CD4-positive, alpha-beta T cell treated with Interleukin-4 for 4 hours (primary cell): Measurements from ENCODE around the gene STEAP3.

Experiments used
- DNase-seq: peaks from one replicate; pipeline ENCODE4 v3.0.0-alpha.2; 2020

The STEAP3 gene

DNA sequence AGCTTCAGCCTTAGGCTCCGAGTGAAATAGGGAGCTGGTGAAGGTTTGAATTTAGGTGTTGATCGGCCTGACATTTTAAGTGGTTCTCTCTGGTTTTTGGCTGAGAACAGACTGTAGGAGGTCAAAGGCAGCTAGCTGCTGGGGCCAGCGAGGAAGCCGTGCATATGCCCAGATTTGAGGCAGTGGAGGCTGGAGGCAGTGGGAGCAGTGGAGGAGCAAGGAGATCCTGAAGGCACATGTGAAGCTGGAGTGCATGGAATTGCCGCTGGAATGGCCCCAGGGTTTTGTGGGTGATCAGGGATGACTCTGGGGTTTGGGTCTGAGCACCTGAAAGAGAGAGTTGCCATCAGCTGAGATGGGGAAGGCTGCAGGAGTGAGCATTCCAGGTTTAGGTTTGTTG lies 25.1 kb downstream of the STEAP3 start:
- DNase-seq: no peak

DNA sequence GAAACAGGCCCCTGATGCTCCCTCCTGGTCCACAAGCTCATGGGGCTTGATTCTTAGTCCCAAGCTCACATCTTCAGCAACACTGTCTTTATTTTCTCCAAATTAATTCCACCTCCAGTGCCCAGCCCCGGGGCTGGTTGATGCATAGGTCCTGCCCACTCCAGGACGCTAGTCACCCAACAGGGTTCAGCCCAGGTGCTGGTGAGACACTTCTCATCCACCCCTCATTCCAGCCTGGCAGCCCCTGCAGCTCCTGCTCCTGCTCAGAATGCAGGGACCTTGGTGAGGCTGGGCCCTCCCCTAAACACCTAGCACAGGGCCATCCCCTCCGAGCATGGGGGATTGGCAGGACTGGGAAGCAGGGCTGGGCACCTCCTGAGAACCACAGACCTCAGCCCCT lies 25.7 kb downstream of the STEAP3 start:
- no peak for DNase-seq

DNA sequence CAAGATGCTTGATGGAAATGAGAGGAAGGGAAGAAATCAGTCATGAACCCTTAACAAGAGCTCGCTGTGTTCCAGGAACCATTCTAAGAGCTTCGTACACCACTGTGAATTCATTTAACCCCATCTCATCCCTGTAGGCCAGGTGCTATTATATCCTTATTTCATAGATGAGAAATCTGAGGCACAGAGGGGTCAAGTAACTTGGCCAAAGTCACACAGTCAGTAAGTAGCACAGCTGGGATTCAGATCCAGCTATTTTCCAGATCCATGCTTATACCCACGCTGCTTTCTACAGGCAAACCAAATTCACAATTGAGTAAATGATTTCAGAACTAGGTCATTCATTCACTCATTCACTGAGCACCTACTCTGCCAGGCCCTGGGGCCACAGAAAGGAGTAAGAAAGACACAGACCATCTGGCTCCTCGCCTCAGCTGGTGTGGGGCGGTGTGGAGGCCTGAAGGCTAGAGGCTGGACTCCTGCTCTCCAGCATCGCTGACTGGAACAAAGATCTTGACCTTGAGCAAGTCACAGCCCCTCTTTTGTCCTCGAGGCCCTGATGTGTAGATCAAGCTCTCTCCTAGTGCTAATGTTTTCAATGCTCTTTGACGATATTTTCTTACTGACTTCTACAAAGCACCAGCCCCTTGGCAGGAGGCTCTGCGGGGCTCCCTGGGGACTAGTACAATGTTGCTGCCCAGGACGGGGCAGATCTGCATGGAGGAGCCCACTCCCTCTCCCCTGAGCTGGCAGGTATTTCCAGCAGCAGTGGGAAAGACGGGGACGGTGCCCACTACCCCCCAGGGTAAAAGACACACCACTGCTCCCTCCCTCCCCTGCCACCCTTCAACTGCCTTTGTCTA lies 26.5 kb downstream of the STEAP3 start:
- DNase-seq: no peak

DNA sequence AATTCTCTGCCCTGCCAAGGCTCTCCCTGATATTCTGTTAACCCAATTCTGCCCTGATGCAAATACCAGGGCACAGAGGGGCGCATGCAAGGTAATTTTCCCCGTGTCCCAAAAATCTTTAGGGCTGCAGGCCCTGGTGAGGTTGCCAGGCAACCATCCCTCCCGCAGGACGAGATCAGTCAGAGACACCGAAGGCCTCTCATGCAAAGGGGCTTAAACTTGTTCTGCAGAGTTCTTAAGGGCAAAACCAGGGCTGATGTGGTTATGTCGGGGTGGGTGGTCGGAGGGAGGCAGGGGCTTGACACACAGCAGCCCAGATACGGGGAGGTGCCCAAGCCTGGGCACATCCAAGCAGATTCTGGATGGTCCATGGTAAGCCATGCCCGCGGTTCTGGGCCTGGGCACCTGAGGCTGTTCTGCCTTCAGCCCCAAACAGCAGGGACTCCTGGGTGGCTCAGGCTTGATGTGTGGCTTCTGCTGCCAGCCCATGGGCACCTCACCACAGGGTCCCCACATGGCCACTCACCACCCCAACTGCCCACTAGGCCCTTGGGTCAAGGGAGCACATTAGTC lies 27.2 kb downstream of the STEAP3 start:
- DNase-seq: no peak

DNA sequence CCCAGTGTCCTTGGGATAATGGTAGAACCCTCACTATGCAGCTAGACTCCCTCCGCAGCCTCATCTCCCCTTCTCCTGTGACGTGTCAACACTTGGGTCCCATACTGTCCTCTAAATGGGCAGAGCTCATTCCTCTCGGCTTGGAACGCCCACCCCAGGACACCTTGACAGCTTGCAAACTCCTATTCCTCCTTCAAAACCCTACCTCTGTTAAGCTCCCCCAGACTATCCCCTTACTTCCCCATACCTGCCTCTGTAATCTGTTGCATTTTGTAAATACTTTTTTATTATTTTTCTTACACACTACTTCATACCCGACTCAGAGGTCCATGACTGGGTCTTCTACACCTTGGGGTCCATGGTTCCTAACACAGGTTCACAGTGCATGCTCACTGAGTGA lies 28.0 kb downstream of the STEAP3 start:
- DNase-seq: no peak

DNA sequence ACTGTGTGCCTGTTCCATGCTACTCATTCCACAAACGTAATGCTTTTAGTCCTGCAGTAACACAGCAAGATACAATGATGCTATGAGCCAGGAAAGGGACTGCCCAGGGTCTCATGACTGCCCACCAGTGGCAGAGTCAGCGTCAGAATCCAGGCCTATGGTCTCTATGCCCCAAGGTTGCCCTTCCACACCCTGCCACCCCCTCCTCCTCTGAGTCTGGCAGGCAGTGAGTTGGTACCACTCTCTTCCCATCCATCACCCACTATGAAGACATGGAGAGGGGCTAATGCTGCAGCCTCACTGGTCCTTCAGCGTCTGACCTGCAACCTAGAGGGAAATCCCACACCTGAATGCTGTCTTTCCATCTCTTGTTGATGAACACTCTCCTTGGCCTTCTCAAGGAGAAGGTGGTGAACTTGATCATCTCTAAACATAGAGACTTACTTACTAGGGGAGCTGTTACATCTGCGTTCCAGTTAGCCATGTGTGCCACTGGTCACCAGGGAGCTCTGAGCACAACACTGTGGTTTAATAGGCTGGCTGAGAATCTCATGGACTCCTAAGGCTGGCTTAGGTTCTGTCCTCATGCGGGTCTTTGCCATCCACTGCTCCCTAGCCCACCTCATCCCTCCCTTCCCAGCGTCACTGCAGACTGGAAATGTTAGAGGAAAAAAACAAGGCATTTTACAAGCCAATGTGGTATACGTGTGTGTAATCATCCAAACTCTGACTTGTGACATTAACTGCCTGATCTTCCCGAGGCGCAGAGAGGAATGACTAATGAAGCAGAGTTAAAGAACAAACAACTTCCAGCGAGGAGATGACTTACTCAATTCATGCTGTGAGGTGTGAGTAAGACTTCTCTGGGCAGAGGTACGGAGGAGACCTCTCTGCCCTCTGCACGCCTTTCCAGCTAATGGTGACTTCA lies 28.8 kb downstream of the STEAP3 start:
- no peak for DNase-seq

DNA sequence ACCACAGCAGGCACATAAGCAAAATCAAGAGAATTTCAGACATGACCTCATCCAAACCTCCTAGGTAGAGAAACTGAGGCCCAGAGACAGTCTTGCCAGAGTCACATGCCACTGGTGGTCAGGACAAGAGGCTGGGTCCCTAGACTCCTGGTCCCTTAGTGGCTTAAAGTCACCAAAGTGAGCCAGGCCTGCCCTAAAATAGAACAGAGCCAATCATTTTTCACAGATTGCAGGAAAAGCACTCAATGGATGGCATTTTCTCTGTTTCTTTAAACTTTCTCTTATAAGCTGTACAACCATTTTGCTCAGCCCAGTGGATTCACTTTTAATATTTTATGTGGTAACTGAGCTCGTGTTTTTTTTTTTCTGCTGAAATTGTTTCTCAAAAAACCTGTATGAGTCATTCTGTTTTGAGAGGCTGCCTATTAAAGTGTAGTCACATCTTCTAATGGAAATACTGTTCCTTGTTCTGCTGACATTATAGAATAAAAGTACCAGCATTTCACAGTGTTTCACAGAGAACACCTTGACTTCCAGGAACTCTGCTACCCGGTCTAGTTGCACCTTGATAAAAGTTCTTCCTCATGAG lies 29.6 kb downstream of the STEAP3 start:
- DNase-seq: no peak

DNA sequence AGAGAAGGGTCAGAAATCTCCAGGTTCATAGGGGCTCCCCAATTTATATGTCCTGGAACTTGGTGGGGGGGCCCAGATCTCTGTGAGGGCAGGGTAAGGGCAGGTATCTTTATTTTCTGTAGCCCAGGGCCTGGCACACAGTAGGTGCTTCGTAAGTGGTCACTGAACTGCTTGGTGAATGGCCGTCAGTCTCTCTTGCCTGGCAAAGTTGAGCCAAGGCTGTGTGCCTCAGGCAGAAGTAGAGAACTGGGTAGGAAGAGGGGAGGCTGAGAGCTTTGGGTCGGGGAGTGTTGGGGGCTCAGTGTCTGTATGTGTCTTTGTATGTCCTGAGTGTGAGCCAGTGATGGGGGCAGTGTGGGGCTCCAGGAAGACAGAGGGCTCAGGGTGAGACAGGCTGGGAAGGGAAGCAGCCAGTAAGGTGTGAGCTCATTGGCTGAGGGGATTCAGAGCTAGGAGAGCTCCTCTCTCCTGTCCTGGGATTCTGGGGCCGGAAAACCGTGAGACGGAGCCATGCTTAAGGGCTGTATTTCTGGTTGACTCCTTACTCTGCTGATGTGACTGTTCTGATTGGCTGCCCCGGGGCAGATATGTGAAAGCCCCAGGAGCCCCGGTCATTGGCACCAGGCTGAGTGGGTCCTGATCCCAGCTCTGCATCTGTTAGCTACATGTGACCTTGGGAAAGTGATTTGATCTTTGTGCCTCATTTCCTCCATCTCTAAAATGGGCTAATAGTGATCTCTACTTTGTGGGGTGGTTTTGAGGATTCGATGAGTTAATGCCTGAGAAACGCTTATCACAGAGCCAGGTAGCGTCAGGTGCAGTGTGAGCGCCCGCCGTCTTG lies 30.3 kb downstream of the STEAP3 start:
- DNase-seq: no peak

DNA sequence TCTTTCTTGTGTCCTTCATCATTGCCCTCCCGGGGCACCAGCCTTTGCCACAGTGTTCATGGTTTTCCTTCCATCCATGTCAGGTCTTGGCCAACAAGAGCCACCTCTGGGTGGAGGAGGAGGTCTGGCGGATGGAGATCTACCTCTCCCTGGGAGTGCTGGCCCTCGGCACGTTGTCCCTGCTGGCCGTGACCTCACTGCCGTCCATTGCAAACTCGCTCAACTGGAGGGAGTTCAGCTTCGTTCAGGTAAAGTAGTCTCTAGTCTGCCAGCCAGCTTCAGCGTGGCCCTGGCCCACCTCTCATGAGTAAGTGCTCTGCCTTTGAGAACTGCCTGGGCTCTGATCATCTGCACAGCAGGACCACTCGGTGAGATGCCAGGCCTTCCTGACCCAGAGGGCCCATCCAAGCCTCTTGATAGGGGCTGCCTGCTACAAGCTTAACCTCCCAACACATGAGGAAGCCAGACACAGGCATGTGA lies 31.0 kb downstream of the STEAP3 start:
- no peak for DNase-seq

DNA sequence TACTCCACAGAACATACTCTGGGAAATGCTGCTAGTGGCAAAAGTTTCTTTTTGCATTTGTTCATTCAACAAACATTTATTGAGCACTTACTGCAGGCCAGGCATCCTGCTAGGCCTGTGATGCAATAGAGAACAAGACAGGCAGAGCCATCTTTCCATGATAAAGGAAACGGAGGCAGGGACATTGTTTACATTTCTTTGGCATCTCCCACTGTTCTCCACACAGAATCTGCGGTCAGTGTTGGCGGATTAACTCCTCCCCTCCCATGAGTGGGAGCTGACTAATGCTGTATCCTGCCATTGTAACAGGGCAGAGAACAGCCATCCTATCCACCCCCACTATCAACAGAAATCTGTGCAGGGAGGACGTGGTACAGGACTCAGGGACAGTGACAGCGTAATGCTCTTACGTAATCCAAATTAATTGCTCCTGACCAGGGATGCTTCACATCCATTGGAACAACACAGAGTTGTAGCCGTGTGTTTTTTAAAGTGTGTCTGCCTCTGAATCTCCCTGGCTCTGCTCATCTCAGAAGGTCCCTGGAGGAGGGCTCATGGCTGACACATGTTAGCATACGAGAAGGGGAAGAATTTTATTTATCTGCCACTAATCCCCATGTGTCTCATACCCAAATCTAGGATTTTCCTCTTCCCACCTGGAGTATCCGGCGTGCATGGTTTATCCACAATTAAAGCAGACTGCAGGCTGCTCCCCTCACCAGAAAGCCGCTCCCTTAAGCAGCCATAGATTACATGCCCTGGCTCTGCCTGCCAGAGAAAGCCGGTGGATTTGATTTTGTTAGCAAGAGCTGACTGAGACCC lies 32.3 kb downstream of the STEAP3 start:
- DNase-seq: no peak

DNA sequence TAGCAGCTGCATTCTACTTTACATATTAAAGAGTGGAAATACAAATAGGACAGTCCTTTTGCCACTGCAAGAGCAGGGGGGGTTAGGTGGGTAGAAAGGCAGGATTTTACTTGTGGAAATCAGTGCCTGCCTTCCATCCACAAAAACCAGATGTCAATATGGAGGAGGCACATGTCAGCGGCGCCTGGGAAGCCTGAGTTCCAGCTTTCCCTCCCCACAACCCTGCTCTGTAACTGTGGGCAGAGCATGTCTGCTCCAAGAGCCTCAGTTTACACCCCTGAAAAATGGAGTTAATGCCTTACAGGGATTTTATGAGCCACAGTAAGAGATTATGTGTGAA lies 32.9 kb downstream of the STEAP3 start:
- no peak for DNase-seq

DNA sequence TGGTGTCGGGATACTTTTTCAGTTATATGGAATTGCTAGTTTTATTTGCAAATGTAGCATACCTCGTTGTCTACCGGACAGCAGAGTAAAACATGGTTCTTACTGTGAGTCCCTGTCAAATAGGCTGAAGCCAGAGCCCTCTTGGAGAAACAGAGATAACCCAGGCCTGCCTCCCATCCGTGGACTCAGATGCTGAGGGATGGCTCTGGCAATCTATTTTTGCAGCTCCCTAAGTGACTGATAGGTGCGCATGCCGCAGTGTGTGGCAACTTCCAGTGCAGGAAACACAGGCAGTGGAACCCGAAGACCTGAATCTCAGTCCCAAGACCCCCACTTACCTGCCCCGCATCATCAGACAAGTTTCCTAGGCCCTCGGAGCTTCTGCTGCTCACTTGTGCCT lies 33.6 kb downstream of the STEAP3 start:
- DNase-seq: no peak

DNA sequence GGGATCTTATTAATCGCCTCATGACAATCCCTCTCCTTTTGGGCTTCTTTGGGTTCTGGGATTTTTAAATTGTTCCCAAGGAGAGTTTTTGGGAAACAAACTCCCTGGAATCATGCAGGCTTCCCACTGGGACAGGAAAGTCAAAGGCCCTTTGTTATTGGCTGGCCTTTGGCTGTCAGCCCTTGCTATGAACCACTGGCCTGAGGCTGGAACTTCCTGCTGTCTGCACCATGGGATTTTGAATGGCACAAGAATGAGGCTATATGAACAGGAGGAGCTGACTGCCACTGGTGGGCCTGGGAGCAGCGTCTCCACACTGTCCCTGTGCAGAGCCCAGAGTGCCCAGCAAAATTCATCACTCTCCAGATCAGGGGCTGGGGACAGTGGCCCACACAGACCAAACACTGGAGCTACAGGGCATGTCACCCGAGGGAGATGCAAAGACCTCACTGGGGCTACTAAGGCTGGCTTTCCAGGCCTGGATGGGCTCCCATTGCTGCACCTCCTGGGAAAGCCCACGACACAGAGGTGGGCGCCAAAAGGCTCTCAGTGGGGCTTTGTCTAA lies 35.7 kb downstream of the STEAP3 start:
- no peak for DNase-seq

DNA sequence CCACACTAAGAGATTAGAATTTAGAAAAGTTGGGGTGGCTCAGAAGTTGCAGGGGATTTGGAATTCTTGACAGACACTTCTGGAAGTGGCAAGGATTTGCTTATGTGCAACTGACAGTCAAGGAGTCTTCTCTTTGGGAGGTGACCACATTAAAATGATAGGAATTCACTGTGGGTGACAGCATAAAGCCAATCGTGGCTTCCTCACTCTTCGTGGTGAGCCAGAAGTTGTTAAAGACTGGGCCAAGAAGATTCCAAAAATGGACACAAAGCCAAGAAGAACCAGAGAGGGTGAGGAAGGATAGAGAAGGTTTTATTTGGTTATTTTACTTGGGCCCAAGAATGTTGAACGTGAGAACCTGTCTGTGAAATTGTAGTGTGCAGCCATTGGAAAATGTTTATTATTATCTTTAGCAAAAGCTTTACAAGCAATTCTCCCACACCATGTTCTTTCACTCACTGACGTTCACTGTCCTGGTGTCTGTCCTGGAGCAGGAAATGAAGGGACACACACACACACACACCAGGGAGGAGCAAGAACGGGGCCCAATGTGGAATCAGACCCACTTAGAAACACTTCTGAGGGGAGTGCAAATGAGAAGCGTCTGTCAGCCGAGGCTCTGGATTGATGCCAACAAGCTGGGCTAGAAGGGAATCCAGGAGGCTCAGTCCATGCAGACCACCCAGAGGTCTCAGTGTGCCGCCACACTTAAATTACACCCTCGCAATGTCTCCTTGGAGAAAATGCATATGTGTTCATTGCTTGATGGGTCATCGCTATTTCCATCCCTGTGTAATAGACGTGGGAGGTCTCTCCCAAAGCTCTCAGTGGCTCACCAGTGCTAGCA lies 37.2 kb downstream of the STEAP3 start:
- DNase-seq: no peak

DNA sequence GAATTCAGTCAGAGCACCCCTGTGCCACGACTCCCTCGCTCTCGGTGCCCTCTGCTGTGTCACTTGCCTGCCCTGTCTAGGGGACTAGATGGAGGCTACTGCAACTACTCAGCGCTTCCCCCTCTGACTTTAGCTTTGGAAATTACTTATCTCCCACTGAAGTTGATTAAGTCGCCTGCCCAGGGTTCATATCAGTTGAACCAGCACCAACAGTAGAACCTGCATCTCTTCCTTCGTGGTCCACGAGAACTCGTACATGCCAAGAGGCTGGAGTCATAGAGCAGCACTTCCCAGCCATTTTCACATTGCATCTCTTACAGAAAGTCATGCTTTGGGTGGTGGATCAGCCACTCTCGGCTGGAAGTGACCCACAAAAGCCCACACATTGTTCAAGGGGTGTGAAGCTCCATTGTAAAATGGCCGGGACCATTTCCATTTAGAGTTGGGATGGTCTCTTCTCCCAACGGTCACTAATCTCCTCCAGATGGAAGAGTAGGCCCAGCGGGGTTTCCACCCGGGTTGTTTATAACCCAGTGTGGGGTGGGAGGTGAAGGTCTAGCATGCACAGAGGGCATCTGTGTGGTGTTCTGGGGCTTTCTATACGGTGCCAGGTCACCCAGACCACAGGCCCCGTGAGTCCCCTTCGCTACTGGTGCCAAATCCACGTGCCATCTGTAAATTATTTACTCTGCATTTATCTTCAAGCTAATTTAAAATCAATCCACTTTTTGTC lies 38.0 kb downstream of the STEAP3 start:
- no peak for DNase-seq

DNA sequence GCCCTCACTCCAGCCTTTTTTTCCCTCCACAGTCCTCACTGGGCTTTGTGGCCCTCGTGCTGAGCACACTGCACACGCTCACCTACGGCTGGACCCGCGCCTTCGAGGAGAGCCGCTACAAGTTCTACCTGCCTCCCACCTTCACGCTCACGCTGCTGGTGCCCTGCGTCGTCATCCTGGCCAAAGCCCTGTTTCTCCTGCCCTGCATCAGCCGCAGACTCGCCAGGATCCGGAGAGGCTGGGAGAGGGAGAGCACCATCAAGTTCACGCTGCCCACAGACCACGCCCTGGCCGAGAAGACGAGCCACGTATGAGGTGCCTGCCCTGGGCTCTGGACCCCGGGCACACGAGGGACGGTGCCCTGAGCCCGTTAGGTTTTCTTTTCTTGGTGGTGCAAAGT lies 39.4 kb downstream of the STEAP3 start:
- DNase-seq: no peak

DNA sequence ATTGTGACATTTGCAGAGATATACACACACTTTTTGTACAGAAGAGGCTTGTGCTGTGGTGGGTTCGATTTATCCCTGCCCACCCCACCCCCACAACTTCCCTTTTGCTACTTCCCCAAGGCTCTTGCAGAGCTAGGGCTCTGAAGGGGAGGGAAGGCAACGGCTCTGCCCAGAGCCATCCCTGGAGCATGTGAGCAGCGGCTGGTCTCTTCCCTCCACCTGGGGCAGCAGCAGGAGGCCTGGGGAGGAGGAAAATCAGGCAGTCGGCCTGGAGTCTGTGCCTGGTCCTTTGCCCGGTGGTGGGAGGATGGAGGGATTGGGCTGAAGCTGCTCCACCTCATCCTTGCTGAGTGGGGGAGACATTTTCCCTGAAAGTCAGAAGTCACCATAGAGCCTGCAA lies 40.0 kb downstream of the STEAP3 start:
- no peak for DNase-seq

DNA sequence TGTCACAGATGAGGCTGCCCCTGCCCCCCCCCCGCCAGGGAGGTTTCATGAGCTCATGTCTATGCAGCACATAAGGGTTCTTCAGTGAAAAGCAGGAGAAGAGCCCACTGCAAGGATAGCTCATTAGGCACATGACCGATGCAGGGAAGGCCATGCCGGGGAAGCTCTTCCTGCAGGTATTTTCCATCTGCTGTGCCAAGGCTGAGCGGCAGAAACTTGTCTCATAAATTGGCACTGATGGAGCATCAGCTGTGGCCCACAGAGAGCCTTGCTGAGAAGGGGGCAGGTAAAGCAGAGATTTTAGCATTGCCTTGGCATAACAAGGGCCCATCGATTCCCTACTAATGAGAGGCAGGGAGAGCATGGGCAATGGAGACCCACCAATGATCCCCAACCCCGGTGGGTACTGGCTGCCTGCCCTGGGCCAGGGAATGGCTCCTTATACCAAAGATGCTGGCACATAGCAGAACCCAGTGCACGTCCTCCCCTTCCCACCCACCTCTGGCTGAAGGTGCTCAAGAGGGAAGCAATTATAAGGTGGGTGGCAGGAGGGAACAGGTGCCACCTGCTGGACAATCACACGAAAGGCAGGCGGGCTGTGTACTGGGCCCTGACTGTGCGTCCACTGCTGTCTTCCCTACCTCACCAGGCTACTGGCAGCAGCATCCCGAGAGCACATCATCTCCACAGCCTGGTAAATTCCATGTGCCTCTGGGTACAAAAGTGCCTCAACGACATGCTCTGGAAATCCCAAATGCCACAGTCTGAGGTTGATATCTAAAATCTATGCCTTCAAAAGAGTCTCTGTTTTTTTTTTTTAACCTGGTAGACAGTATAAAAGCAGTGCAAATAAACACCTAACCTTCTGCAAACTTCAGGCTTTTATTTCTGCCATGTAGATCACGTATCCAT lies 41.4 kb downstream of the STEAP3 start:
- DNase-seq: peak; percentile 11
